Stimulated activated CD8-positive, alpha-beta memory T cell treated with anti-CD3 and anti-CD28 coated beads, Interleukin-4, amount 100 ng/mL, for 4 hours (primary cell): ENCODE results near the gene GRHL3.

Source experiments
- DNase-seq, 2 donors: peaks; one replicate each; pipeline ENCODE4 v3.0.0-alpha.2; 2020; ENCODE audit warnings: low read depth in 2 of 2, low spot score in 1 of 2

GRHL3 gene

DNA sequence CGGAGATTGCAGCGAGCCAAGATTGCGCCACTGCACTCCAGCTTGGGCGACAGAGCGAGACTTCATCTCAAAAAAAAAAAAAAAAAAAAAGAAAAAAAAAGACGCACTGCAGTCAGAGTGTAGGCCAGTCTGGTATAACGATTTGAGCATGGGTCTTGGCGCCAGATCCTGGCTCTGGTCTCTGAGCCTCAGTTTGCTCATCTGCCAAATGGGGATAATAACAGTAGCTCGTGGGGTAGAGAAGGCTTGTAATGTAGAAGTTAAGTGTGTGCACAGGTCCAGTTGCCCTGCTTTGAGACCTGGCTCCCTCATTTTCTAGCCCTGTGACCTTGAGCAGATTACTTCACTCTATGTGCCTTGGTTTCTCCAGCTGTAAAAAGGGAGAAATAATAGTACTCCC lies 26.3 kb upstream of the GRHL3 start:
- no peak for DNase-seq

DNA sequence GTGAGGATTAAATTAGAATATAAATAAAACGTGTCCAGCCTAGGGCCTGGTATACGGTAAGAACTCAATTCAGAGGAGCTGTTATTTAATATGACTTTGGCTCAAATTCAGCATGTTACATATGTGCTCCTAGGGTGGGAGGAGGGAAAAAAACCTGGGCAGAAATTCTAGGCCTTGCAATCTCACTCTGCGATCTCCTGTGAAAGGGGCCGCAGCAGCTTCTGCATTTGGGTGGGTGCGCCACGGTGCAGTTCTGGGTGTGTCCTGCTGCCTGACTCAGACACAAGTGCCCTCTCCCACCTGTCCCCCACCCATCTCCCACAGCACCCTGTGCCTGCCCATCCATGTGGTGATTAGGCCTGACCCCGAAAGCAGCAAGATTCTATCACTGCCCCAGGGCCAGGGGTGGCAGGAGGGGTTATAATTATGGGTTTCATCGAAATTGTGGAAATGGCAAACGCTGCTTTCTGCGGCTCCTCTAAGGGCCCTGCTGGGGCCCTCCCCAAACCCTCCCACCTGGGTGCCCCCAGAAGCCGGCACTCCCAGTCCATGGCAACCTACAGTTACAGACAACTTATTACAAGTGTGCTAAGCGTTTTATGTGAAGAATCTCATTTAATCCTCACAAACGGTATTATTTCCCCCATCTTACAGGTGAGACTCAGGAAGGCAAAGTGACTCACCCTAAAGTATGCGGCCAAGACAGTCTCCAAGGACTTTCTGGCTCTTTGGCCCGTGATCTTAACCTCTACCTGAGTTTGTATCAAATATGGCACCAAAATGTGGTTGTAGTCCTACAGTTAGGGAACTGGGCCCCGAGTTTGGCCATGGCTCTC lies 25.5 kb upstream of the GRHL3 start:
- DNase-seq, result no peak

DNA sequence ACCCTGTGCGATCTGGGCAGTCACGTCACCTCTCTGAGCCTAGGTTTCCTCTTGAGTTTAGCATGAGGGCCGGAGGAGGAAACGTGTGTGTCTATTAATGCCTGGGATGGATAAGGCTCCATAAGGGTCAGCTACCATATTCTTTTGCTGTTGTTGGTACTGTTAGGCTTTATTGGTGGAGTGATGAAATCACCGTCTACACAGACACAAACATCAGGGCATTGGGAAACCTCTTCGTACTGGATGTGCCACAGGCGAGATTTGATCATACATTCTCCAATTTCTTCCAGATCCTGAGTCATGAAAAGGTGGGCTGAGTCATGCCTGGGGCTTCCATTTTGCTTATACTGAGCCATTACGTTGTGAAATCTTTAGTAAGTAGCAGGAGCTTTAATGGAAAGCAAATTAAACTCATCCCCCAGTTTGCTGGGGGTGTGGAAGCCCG lies 24.9 kb upstream of the GRHL3 start:
- DNase-seq, result no peak

DNA sequence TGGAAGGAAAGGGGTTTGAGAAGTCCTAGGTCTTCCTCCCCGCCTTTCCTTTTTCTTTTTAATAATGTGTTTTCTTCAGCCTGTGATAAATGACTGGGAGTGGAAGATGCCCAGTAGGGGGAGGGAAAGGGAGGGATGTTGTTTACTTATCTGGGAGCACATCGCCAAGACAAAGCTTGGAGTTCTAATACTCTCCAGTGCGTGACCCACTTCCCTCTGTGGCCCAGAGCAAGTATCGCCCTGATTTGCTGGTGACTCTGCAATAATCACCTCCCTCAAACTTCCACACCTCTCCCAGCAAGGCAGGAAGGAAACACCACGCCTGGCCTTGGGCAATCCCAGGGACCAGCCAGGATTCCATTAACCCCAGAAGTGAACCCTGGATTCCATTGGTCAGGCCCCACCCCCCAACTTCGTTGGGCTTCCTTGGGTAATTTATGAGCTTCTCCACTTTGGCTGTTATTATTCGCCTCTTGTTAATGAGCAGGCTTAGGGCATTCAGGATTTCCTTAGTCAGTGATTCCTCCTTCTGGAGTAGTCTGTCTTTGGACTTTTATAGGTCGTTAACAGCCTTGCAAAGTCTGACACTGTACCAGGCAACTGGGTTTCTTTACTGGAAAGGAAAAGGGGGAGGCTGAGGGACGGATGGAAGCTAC lies 24.3 kb upstream of the GRHL3 start:
- no peak for DNase-seq

DNA sequence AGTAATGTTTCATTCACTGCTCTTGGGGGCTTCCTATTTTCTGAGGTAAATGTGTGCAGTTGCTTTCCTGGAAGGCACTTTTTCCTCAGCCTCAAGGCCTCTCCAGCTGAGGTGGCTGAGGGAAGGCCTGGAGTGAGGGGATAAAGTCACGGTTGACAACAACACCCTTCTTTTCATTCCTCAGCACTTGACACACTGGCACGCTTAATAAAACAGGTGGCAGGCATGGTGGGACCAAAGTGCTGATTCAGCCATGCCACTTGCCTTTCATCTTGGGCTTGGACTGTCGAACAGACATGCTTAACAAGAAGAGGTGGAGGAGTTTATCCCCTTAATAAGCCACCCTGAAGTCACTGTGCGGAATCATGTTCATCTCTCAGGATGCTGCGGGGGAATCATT lies 23.6 kb upstream of the GRHL3 start:
- no peak for DNase-seq

DNA sequence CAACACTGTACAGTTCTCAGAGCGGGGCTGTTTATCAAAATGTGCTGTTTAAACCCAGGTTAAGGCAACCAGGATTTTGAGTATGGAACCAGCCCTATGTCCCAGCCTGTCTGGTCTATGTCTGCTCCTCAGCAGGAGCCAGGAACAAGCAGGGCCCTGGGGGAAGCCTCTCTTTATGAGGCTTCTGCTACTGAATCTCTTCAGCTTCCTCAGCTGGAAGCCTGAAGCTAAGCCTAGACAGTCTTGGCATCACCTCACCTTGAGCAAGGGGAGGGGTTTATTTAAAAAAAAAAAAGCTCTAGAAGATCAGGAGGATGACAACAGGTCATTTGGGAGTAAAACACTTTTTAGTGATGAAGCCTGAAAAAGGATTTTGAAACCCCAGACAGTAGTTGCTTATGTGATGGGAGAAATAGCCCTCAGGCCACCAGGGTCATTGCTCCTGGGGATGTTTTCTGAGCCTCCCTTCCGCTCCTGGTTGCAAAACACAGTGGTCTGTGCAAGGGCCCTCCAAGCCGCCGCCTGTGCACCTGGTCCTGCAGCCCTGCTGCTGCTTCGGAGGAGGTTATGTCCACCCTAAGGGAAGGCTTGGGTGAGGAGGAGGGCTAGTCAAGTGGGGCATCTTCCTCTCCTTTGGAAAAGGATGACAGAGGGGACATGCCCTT lies 21.8 kb upstream of the GRHL3 start:
- no peak for DNase-seq

DNA sequence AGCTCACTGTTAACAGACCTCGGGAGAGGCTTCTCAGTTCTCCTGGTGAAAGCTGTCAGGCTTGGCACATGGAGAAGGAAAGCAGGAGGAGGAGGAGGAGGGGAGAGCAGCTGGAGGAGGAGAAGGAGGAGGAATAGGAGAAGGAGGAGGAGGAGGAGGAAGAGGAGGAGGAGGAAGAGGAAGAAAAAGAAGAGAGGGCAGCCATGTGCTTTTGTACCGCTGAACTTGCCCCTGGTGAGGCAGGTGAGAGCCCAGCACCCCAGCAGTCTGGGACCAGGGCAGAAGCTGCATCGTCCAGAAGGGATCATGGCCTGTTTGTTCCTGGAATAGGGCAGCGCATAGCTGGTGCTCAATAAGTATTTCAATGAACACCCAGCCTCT lies 21.3 kb upstream of the GRHL3 start:
- no peak for DNase-seq

DNA sequence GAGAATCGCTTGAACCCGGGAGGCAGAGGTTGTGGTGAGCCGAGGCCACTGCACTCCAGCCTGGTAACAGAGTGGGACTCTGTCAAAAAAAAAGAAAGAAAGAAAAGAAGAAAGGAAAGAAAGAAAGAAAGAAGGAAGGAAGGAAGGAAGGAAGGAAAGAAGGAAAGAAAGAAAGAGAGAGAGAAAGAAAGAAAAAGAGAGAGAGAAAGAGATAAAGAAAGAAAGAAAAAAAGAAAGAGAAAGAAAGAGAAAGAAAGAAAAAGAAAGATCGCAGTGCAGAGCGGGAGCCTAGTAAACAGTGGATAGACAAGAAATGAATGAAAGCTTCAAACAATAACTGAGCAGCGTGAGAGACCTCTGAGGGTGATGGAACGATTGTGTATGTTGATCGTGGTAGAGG lies 20.6 kb upstream of the GRHL3 start:
- no peak for DNase-seq

DNA sequence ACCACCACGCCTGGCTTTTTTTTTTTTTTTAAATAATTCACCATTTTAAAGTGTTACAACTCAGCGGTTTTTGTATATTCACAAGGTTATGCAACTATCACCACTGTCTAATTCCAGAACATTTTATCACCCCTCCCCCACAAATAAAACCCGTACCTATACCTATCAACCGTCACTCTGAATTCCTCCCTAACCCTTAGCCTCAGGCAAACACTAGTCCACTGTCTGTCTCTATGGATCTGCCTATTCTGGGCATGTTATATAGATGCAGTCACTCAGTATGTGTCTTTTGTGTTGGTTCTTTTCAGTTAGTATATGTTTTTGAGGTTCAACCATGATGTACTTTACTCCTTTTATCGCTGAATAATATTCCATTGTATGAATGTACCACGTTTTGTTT lies 19.3 kb upstream of the GRHL3 start:
- DNase-seq, result no peak

DNA sequence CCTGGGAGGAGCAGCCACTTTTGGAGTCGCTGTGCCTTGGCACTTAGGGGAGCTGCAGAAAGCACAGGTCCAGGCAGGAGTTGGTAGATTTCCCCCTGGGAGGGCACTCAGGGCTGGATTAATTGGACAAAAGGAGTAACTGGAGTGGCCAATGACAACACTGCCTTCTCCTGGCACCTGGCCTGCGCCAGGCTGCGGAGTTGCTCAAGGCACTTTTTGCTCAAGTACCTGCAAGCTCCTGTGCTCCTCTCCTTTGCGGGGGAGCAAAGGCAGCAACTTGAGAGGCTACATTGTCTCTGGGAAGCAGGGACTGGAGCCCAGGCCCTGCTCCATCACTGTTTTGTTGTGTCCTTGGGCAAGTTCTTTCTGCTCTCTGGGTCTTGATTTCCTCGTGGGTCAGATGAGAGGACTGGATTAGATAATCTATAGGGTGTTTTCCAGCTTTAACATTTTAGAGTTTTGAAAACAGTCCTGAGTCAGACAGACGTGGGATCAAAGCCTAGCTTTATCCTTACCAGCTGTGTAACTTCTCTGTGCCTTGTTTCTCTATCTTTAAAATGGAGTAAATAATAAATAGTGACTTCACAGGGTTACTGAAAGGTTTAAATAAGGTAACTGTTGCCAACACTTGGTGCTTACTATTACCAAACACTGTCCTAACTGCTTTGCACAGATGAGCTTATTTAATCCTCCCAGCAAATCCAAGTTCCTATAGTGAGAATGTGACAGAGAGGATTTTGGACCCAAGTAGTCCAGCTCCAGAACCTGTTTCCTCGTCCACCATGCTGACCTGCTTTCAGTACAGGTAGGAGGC lies 18.0 kb upstream of the GRHL3 start:
- DNase-seq, result no peak

DNA sequence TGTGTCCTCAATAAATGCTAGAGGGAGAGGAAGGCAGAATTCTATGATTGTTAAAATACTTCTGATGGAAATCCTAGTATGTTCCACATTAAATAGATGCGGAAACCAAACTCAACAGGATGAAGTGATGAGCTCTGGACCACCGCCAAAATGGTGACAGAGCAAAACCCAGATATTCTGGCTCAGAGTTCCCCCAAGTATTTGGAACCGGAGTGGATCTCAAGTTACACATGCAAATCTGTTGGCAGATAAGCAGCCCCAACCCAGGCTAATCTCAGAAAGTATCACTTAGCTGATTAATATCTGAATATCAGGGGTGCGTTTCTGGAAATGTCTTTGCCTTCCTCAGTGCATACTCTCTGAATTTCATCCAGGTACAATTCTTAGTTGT lies 17.4 kb upstream of the GRHL3 start:
- DNase-seq, result no peak

DNA sequence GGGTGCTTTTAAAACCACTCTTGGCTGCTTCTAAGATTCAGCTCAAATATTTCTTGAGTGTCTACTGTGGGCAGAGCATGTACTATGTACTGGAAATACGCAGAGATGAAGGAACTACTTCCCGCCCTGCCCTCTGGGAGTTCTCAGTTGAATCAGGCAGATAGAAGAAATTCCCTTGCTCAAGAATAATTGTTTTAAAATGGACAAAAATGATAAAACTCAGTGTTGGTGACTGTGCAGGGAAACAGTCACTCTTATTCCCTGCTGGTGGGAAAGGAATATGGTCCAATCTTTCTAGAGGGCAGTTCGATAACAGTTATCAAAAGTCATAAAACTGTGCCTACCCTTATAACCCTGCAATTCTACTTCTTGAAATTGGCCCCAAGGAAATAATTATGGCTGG lies 16.9 kb upstream of the GRHL3 start:
- DNase-seq, result no peak

DNA sequence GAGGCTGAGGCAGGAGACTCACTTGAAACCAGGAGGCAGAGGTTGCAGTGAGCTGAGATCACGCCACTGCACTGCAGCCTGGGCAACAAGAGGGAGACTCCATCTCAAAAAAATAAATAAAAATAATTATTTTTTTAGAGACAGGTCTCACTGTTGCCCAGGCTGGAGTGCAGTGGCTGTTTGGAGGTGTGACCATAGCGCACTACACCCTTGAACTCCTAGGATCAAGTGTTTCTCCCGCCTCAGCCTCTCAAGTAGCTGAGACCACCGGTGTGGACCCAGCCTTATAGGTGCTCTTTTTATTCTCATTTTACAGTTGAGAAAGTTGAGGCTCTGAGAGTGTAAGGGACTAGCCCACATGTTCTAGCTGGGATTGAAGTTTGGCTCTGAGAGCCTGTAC lies 15.6 kb upstream of the GRHL3 start:
- DNase-seq, result no peak

DNA sequence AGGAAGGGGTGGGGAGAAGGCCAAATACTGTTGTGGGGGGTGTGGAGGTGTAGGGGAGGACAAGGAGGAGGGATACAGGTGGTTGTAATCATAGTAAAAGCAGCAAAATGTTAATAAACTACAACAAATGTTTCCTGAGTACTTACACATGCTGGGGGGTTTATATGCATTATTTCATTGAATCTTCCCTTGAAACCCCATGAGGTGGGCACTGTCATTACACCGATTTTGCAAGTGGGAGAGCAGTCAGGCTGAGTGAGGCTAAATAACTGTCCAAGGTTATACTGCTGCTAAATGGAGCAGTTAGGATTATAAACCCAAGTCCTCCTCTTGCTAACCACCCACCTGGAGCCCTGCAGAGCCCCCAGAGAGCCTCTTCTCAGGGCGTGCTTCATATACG lies 14.4 kb upstream of the GRHL3 start:
- DNase-seq, result no peak

DNA sequence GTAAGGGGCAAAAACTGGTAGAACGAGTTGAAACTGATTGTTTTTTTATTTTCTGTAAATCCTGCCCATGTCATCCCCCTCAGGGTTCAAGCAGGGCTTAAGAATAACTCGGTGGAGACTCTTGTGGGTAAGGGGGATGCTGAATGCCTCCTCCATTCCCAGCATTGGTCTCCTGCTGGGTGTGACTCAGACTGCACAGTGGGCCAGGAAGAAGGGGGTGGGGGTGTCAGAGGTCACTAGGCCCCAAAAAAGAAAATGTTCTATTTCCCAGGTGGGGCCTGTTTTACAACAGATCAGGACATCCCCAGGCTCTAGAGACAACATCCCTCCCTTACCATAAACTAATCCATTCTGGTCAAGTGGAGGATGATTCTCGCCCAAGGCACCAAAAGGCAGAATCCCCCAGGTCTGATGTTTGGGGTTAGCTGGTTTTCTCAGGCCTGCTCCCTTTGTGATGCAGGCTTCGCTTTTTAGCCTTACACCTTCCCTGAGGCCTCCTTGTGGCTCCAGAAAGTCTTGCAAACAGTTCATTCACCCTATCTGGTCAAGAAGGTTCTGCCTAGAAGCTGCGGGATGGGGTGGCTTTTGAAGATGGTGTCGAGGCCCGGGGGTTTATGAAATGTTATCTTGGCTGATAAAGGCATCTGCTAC lies 10.7 kb upstream of the GRHL3 start:
- DNase-seq, result no peak

DNA sequence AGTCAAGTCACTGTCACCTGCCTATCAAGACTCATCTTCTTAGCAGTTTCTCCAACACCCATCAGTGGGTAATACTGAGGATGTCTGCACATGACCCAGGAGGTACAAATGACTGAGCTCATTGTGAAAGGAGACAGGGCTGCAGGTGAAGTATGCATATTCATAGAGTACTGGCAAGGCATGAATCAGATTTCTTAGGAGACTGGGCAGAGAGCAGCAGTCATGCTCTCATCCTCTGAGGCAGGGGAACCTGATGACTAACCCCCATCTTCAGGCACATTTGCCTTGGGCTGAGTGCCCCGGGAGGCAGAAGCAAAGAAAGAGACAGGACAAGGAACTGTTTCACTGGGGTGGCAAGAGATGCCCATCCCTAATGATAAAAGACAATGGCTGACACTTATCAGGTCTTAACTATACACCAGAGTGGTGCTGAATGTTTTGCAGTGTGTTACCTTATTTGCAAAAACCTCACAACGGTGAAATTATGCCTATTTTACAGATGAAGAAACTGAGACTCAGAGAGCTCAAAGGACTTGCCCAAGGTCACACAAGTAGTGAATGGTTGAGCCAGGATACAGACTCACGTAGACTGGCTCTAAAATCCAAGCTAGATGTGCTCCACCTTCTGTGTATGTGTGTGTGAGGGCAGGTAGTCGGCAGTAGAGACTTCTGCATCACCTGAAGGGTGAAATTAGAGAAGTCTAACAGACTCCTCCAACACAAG lies 9.2 kb upstream of the GRHL3 start:
- DNase-seq, result no peak

DNA sequence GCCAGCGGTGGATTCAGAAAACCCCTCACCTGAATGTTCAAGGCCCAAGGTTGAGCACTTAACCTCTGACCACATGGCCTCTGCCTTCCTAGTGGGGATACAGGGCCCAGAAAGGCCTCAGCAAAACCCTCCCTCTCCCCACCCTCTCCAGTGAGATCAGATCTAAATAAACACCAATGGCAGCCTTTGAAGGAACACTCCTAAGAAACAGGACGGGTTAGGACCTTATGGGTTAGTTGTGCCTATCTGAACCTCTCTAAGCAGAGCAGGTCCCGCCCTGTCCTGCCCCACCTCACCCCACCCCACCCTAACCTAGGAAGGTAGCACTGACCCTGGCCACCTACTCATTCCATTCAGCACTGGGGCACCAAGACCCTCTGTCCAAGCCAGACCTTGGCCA lies 7.9 kb upstream of the GRHL3 start:
- DNase-seq, result no peak

DNA sequence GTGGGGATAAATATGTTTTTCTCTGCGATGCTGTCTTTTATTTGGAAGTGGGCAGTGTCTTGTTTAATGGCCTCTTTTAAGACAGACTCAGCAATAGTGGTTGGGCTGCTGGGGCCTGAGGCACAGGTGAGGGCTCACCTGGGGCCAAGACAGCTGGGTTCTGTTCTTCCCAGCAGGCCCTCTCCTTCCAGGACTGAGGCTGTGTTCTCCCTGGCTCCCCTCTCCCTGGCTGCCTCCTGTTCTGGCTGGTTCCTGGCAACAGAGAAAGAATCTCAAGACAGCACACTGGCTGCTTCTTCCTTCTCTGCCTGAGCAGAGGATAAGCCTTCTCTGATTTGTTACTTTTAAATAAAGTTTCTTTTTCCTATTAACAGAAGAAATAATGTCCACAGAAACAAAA lies 7.4 kb upstream of the GRHL3 start:
- DNase-seq, result no peak

DNA sequence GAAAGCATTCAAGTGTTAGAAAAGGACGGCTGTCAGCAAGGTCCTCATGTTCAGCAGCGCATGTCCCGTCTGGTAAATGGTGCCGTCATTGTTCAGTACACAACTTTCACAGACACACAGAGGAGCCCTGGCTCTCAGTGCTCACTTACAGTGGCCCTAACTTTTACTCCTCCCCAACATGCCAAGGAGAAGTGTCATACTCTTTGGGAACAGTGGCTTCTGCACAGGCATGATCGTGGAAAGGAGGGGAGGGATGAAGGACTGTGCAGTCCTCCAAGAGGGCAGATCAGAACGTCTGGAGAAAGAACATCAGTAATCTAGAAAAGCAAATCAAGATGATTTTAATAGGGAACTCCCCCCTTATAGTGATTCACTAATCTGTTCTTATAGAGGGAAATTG lies 3.8 kb upstream of the GRHL3 start:
- no peak for DNase-seq

DNA sequence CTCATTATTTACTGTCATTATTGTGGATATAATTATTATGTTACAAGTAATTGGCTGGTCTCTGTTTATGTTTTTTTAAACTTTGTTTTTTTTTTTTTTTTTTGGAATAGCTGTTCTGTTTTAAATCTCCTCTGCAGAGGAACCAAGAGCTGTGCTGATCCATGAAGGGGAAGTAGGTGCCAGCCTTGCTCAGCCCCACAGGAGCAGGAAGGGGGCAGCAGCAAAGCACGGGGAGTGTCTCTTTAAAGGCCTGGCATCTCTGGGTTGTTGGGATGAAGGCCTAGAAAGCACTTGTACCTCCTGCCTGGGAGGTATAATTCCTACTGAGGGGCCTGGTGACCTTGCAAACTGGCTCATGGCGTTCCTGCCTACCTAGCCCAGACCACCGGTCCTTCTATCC lies 2.5 kb upstream of the GRHL3 start:
- DNase-seq, result no peak
